Activated CD4-positive, alpha-beta T cell treated with anti-CD3 and anti-CD28 coated beads, Interleukin-2, Interleukin-6, amounts not matched to agents 100 ng/mL and 50 ng/mL, durations not matched to agents 16 hours and 8 hours (primary cell): ENCODE results near the gene ROGDI.

Experiments used
- DNase-seq: peaks from one replicate; pipeline ENCODE4 v3.0.0-alpha.2; 2020

The ROGDI gene

DNA sequence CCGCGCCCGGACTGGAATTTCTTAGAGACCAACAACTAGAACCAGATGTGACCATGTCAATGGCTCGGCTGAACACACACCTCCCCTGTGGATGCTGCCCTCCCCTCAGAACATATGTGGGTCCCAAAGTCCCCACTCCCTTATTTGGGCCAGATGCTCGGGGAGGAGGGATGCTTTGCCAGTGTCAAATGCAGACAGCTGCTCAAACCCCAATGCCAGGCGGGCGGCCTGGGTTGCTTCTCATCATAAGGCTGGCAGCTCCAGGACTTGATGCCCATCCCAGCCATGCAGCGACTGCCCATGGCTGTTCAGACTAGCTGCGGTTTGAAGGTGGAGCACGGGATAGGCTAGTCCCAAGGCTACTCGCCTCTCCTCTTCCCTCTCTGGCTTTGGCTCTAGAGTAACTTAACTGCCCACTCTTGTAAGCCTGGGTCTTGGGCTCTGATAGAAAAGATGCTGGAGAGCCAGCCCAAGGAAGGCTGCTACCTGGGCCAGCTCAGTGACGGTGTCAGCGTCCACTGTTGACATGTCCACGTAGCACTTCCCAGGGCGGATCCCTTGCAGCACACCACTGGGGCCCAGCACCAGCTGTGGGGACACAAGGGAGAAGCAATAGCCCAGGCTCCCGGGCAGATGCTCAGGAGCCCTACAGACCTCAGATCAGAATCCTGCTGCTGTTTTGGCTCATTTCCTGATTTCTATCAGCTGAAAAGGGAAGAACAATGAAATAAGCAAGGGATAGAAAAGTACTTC, 11.0 kb upstream of the ROGDI start:
- no peak for DNase-seq

DNA sequence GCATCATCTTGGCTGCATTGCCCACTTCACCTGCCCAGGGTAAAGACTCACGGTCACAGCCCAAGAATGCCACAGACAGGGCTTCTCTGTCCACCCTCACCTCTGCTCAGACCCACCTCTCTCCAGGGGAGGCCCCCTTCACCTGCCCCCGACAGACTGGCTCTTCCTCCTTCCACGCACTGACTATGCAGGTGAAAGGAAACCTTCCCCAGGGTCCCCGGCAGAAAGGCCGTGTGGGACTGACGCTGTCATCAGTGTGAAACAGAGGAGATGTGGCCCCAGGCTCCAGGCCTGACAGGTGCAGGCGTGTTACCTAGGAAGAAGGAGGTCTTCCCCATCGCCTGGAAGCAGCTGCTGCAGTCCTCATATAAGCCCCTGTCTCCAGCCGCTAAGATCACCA, 9.3 kb upstream of the ROGDI start:
- DNase-seq = no peak

DNA sequence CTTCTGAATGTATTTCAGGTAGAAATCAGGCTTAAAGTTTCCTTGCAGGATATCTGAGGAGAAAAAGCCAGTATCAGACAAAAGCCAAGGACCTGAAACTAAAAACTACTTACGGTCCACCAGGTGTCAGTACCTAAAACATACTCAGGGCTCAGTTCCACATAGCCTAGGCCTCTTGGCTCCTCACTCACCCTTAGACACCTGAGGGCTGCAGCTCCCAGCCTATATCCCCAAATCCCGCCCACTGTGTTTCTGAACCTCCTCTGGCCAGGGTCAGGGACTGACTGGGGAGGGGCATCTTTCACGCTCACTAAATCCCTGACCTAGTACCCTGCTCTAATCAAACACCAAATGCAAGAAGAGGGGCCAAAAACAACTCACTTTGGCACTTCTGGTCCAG, 8.8 kb upstream of the ROGDI start:
- no peak for DNase-seq

DNA sequence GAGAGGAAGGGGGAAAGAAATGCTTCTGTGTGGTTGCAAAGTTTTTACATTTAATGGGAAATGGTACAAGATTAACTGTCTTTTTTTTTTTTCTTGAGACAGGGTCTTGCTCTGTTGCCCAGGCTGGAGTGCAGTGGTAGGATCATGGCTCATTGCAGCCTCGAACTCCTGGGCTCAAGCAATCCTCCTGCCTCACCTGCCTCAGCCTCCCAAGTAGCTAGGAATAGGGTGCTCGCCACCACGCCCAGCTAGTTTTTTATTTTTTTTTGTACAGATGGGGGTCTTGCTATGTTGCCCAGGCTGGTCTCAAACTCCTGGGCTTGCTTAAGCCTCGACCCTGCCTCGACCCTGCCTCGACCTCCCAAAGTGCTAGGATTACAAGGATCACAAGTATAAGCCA, 3.8 kb upstream of the ROGDI start:
- DNase-seq = no peak

DNA sequence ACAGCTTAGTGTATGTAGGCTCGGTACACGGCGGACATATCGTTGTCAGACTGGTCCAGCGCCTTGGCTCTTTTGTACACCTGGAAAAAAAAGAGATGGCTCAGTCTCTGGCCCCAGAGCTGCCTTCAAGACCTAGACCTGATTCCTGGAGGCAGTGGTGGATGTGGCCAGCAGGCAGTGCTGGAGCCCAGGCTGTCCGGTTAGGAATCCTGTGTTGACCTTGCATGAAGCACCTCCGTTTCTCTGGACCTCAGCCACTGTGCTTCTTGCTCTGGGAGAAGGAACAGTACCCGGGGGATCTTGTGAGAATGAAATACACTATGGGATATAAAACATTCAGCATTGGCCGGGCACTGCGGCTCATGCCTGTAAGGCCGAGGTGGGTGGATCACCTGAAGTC, 2.8 kb upstream of the ROGDI start:
- DNase-seq = no peak

DNA sequence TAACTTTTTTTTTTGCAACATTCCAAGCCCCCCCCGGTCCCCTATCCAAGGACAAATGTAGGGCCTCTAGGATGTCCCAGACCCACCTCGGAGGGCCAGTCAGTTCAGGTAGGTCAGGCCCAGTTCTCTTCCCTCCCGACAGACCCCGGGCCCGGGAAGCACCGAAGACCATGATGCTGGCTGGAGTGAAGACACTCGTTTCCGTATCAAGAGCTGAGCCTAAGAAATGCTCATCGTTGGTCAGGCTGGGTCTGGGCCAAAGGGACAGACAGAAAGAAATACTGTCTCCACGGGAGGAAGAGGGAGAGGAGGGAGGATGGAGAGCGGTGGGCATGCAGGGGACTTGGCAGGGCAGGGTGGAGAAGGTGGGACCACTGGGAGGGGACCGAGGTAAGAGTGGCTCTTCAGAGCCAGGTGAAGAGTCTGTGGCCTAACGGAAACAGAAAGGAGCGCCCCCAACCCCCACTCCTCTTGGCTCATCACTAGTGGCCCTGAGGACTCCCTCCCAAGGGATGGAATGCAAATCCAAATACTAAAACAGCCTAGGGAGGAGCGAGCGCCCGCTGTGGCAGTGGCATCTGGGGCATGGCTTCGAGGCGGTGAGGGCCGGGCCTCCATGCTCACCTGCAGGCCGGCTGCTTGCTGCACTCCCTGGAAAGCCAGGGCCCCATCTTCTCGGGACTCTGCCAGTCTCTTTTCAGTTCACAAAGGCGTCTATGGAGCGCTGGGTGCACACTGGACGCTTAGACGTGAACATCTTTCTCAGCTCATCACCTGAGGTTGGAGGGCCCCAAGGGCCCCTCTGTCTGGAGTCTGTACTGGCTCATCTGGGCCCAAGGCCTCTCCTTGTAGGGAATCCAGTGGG, 1.7 kb upstream of the ROGDI start:
- DNase-seq = no peak

DNA sequence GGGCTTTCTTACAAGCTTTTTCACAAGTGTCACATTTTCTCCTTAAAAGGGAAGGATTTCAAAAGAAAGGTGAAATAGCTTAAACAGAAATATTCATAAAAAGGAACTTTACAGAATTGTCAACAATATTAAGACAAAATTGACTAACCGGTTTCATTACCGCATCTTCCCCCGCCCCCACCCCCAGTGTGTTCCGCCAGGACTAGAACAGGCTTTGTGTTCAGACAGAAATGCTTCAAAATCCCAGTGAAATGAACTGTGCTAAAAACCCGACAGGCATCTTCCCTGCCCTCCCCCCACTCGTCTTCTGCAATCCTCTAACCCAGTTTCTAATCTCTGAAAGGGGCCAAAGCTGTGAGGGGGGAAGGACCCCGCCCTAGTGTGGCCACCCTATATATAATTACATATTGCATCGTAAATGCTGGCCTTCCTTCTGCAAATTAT, 990 bp upstream of the ROGDI start:
- no peak for DNase-seq

DNA sequence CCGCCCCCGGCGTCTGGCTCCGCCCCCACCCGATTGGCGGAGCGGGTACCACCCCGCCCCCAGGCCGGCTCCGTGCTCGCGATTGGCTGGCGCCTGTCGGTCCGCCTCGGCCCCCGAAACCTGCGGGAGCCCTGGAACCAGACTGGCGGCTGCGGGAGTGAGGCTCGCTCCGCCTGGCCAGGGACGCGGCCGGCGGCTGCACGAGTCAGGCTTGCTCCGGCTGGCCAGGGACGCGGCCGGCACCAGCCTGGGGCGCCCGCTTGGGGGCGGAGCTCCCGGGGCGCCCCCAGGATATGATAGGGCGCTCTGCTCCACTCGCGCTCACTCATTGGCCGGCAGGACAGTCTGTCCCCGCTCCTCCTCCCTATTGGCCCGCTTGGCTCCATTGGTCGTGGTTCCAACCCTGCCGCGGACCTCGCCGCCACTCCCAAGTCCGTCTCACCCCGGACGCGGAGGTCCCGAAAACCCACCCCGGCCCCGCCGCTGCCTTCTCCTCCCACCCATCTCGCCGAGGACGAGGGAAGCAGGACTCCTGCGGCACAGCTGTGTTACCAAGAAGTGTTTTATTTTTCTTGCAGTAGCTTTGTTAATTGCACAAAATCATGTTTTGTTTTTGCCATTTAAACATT, 340 bp upstream of the ROGDI start:
- DNase-seq = peak; percentile 92

DNA sequence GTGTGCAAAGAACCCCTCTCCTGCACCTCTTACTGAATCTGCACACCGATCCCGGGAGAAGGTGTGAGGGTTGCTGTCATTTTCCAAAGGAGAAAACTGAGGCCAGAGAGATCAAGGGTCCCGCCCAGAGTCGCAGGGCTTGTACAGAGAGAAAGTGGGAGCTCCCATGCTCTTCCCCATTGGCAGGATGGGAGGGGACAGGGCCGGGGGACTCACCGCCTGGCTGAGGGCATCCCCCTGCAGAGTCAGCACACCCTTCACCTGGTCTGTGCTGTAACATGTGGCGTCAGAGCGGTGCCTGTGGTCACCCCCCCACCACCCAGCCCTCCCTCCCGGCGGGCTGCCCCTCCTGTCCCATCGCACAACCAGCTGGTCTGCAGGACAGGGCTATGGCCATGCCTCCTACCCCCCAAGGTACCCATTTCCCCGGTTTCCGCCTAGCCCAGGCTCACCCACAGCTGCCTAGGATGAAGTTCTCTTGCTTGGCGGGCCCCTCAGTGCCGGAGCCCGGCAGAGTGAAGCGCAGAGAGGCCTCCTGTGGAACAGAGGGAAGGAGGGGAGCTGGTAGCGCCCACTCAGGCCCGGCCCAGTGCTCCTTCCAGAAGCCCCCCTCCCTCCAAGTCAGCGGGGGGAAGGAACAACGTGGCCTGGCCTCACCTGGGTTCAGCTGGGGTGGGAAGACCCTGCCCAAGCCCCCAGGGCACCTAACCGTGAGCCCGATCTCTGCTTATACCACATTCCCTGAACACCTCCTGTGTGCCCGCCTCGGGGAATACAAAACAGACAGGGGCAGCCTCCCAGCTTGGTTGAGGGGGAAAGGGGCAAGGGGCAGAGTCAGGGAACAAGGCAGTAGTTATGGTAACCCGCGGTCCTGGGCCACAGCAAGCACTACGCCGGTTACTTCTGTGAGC, 1.1 kb downstream of the ROGDI start:
- DNase-seq = no peak

DNA sequence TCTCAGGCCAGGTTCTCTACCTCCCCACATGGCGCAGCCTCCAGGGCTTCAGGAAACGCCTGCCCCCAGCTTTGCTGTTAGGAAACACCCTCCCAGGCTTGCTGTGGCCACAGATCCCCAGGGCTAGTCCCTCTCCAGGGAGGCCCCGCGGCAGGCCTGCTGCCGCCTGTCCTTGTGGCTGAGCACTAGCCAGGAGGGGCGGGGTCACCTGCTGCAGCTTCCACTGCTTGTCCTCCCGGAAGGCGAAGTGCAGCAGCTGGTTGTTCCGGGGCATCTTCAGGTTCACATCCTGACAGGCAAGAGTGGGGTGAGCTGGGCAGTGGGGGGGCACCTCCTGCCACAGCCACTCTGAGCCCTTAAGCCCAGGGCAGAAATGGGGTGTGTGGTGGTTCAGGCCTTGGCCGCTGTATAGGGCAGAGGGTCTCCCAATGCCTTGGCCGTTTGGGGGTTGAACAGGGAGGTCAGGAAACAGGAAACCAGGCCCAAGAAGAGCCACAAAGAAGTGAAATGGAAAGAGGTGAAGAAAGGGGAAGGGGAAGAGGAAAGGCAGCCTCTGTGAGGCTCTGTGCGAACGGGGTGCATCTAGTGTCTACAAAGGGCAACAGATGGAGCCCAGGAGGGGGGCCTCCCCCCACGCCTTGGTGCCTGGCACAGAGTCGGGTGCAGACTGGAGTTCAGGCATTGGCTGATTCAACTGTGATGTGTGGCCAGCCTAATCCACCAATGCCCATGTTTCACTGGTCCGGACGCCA, 2.0 kb downstream of the ROGDI start:
- DNase-seq = no peak

DNA sequence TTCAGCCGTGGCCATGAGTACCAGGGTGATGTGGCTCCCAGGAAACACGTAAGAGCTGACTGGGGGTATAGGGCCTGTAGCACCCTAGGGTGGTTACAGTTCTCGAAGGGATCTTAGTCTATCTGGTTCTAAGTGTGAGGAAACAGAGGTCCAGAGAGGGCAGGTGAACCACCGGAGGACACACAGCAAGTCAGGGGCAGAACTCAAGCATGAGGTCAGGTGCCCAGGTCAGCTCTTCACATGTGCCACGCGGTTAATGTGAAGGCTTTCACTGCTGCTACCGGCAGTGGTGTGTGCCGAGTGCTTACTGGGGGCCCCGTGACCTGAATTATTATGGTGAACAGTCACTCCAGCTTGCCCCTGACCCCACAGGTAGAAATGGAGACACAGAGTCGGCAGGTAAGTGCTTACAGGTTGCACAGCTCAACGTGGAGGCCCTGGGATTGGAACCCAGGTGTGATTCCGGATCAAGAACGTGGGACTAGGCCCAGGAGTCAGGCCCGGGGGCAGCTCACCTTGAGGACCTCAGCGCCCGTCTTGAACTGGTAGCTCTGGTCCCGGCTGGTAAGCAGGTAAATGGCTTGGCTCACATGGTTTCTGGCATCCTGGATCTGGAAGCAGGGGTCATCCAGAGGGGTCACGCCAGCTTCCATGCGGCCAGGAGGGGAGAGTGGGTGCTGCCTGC, 3.1 kb downstream of the ROGDI start:
- DNase-seq = no peak

DNA sequence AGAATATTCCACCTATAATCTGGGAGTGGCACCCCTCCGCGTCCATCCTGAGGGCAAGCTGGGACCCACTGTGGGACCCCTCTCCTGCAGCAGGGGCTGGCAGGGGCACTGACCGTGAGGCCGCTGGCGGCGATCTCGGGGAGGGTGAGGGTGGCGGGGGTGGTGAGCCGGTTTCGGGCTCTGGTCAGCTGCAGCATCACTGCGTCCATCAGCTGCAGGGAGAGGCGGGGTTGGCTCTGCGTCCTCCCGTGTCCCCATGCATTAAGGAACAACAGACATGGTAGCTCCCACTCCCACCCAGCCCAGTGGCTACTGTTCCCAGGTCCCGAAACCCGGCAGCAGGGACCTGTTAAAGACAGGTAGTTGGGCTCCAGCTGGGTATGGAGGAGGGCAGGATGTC, 4.0 kb downstream of the ROGDI start:
- DNase-seq = no peak

DNA sequence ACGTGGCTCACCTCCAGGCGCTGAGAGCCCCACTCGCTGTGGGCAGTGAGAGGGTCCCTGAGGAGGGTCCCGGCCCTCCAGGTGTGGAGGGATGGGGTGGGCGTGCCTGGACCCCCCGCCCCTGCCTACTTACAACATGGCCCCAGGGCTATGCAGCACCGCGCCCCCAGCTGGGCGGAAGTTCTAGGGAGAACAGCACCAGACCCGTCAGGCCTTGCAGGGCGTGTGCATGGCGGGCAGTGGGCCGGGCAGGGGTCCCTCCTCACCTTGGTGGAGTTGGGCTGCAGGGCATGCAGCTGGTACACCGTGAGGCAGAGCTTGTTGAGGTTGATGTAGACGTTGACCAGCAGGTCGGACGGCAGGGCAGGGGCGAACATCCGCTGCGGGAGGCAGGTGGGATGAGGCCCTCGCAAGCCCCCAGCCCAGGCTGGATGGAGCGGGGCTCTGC, 4.6 kb downstream of the ROGDI start:
- no peak for DNase-seq

DNA sequence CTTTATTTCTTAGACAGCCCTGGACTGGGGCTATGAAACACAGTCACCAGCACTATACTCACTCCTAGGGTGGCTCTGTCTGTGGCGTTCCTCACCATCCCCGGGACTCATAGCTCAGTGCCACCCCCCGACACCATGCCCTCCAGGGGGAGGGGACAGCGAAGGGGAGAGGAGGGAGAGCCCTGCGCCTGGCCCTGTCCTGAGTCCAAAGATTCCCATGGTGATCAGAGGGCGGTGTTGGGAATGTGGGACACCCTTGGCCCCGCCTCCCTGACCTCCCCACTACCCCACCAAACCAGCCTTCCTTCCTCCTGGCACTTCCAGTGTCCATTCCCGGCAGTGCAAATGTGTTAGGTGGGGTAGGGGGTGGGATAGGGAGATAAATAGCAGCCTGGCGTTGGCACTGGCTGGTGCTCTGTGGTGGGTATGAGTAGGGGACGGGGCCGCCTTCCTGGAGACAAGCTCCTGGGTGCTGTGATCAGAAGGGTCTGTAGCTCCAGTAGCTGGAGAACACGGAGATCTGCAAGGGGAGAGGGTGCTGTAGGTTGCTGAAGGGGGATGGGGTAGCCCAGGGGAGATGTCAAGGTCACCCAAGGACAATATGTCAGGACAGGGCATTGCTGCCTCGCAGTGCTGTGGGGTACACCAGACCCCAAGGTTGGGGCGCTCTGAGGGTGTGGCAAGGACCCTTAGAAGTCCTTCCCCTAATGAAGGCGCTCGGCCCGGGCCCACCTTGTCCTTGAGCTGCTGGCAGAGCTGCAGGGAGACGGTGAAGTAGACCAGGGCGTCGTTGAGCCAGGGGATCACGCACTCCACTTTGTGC, 5.2 kb downstream of the ROGDI start:
- DNase-seq = no peak

DNA sequence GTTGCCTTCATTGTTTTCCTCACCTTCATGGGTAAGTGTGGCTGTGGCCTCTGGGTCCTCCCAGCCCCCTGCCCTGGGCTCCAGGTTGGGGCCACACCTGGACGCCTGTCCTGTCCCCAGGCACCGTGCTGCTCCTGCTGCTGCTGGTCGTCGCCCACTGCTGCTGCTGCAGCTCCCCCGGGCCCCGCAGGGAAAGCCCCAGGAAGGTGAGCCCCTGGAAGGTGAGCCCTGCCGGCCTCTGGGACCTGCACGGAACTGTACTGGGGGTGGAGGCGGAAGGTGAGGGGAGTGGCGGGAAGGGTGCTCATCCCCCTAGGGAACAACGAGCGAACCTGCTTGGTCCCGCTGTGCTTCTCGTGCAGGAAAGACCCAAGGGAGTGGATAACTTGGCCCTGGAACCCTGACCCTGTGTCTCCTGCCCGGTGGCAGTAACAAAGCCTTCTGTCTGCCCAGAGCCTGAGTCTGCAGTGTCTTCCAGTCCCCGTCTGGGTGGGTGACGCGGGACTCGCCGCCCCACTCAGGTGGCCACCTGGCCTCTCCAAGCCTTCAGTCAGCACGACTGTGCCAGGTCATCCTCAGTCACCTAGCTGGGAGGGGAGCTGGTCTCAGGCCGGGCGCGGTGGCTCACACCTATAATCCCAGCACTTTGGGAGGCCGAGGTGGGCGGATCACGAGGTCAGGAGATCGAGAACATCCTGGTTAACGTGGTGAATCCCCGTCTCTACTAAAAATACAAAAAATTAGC, 6.4 kb downstream of the ROGDI start:
- no peak for DNase-seq

DNA sequence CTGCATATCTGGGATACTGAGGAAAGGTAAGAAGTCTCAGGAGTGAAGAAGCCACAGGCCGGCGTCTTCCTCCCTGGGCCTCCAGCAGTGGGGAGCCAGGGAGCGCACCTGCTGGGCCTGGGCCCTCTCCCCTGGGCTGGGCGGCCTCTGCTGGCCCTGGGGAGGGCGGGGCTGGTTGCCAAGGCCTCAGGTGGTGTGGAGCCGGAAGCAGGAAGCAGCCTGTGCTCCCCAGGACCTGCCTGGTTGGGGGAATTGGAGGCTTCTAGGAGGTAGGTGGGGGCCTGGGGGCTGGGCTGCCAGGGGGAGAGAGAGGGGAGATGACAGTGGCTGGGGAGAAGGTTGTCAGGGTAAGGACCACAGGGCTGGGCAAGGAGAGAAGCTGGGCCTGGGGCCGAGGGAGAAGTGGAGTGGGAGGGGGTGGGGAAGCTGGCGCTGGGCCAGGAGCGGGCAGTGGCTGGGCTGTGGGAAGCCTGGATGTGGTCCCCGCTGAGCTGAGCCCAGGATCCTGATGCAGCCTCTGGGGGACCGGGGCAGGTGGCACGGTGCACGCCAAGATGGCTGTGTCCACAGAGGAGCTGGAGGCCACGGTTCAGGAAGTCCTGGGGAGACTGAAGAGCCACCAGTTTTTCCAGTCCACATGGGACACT, 7.1 kb downstream of the ROGDI start, which contains the start of gene SMIM22:
TSS of gene SMIM22 (plus strand) at position 189 of the 647 bp plus-strand sequence. CDS start at position 555, 366 bp downstream.
- DNase-seq = no peak

DNA sequence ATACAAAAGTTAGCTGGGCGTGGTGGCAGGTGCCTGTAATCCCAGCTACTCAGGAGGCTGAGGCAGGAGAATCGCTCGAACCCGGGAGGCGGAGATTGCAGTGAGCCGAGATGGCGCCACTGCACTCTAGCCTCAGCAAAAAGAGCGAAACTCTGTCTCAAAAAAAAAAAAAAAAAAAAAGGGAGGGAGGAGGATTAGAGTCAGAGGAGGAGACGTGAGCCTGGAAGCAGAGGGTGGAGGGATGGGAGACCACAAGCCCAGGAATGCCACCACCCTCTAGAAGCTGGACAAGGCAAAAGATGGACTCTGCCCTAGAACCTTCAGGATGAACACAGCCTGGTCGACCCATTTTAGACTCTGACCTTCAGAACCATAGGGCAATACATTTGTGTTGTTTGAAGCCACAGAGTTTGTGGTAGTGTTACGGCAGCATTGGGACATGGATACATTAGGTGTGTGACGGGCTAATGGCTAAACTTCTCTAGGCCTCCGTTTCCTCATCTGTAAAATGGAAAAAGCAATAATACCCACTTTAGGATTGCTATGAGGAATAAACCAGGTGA, 9.4 kb downstream of the ROGDI start:
- DNase-seq = no peak

DNA sequence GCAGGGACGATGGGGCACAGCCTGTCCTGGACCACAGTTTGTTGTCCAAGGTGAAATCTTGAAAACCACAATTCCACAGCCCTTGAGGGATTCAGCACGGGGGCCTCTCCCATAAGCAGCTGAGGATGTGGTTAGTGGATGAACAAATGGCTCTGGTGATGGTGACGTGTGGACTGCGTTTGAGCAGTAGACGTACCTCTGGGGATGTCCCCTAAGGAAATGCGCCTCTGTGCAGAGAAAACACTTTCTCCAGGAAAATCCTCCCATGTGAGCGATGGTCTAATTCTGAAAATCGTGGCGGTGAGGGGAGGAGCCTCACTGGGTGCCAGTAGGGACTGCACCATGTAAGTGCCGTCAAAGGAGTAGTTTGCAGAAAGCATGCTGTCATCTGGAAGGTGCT, 11.6 kb downstream of the ROGDI start:
- no peak for DNase-seq

DNA sequence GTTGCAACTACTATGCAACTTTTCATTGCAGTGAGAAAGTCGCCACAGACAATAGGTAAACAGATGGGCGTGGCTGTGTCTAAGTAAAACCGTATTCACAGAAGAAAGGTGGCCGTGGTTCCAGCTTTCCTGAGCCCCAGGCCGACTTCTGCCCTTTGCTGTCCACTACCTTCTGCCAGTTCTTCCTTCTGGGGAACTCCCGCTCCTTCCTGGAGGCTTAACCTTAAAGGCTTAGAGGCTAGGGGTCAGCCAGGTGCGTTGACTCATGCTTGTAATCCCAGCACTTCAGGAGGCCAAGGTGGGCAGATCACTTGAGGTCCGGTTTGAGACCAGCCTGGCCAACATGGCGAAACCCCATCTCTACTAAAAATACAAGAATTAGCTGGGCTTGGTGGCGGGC, 12.2 kb downstream of the ROGDI start:
- no peak for DNase-seq
